ENCODE data around the gene MED13L.

MED13L gene

GRCh38 chr12:116202433-116202832 lies 75.1 kb downstream of the MED13L start:
- TF ChIP-seq ZFX (IDR thresholded peaks at IDR 0.05; ENCODE audit: borderline replicate concordance) (no peak), CTCF (IDR thresholded peaks at IDR 0.05) (no peak)
- H3K27ac ChIP-seq, result no peak overlapping the region

GRCh38 chr12:116201908-116202307 lies 75.6 kb downstream of the MED13L start:
- TF ChIP-seq ZFX (IDR thresholded peaks at IDR 0.05; ENCODE audit: borderline replicate concordance) (no peak), CTCF (IDR thresholded peaks at IDR 0.05) (no peak)
- no peak overlapping the region for H3K27ac ChIP-seq

- no peak for TF ChIP-seq ZFX (IDR thresholded peaks at IDR 0.05; ENCODE audit: borderline replicate concordance)
- no peak for TF ChIP-seq CTCF (IDR thresholded peaks at IDR 0.05)
- no peak overlapping the region for H3K27ac ChIP-seq
Measured at GRCh38 chr12:116201359-116201758, 76.1 kb downstream of the MED13L start.

- no peak for TF ChIP-seq ZFX (IDR thresholded peaks at IDR 0.05; ENCODE audit: borderline replicate concordance)
- TF ChIP-seq CTCF (IDR thresholded peaks at IDR 0.05), result no peak
- no peak overlapping the region for H3K27ac ChIP-seq
Measured at GRCh38 chr12:116200812-116201211, 76.7 kb downstream of the MED13L start.

GRCh38 chr12:116199160-116199706 lies 78.3 kb downstream of the MED13L start:
- no peak overlapping the region for H3K27ac ChIP-seq
- TF ChIP-seq CTCF (IDR thresholded peaks at IDR 0.05), result no peak
- TF ChIP-seq ZFX (IDR thresholded peaks at IDR 0.05; ENCODE audit: borderline replicate concordance), result no peak

- TF ChIP-seq ZFX (IDR thresholded peaks at IDR 0.05; ENCODE audit: borderline replicate concordance), result no peak
- TF ChIP-seq CTCF (IDR thresholded peaks at IDR 0.05), result no peak
- no peak overlapping the region for H3K27ac ChIP-seq
Measured at GRCh38 chr12:116196752-116197718, 80.5 kb downstream of the MED13L start.

- no peak overlapping the region for H3K27ac ChIP-seq
- TF ChIP-seq CTCF (IDR thresholded peaks at IDR 0.05) (no peak), ZFX (IDR thresholded peaks at IDR 0.05; ENCODE audit: borderline replicate concordance) (no peak)
Measured at GRCh38 chr12:116196226-116196625, 81.3 kb downstream of the MED13L start.

Measured in 22Rv1 (cell line).